HG02798 (cell line): ENCODE measurements around the gene ASPRV1.

Source experiments
- ATAC-seq: cut with Tn5 transposase; IDR thresholded peaks from one replicate; pipeline ENCODE4 v1.9.1; 2021; ENCODE audit warnings: mild to moderate bottlenecking; ENCODE audit not compliant: unreplicated experiment, poor library complexity

ASPRV1 gene

GRCh38 chr2:69945441-69945840 is 16.0 kb downstream of the ASPRV1 start:
- no peak for ATAC-seq

- ATAC-seq, result no peak
Observed at GRCh38 chr2:69944756-69945155, 16.7 kb downstream of the ASPRV1 start.

GRCh38 chr2:69943843-69944525 is 17.4 kb downstream of the ASPRV1 start:
- no peak for ATAC-seq

- ATAC-seq, result no peak
Observed at GRCh38 chr2:69943000-69943842, 18.2 kb downstream of the ASPRV1 start.

GRCh38 chr2:69940691-69941090 is 20.7 kb downstream of the ASPRV1 start:
- no peak for ATAC-seq

- no peak for ATAC-seq
Observed at GRCh38 chr2:69939722-69940121, 21.7 kb downstream of the ASPRV1 start.

GRCh38 chr2:69937968-69938367 is 23.5 kb downstream of the ASPRV1 start:
- ATAC-seq, result no peak

GRCh38 chr2:69936906-69937305 is 24.5 kb downstream of the ASPRV1 start:
- no peak for ATAC-seq

- ATAC-seq, result no peak
Observed at GRCh38 chr2:69935011-69935410, 26.4 kb downstream of the ASPRV1 start.

- no peak for ATAC-seq
Observed at GRCh38 chr2:69934614-69934908, 26.9 kb downstream of the ASPRV1 start.

GRCh38 chr2:69933839-69934613 is 27.4 kb downstream of the ASPRV1 start:
- ATAC-seq, result no peak

GRCh38 chr2:69933254-69933828 is 28.1 kb downstream of the ASPRV1 start:
- ATAC-seq, result no peak

- ATAC-seq, result no peak
Observed at GRCh38 chr2:69932596-69932922, 28.9 kb downstream of the ASPRV1 start.

GRCh38 chr2:69931832-69932595 is 29.4 kb downstream of the ASPRV1 start:
- no peak for ATAC-seq

- ATAC-seq, result no peak
Observed at GRCh38 chr2:69926849-69927515, 34.4 kb downstream of the ASPRV1 start.

- no peak for ATAC-seq
Observed at GRCh38 chr2:69923116-69923515, 38.3 kb downstream of the ASPRV1 start.

GRCh38 chr2:69918401-69918800 is 43.0 kb downstream of the ASPRV1 start:
- ATAC-seq, result no peak

- no peak for ATAC-seq
Observed at GRCh38 chr2:69917852-69918251, 43.6 kb downstream of the ASPRV1 start.

GRCh38 chr2:69916106-69916505 is 45.3 kb downstream of the ASPRV1 start:
- no peak for ATAC-seq
